Measurements from ENCODE around the gene GRM2.

DNA sequence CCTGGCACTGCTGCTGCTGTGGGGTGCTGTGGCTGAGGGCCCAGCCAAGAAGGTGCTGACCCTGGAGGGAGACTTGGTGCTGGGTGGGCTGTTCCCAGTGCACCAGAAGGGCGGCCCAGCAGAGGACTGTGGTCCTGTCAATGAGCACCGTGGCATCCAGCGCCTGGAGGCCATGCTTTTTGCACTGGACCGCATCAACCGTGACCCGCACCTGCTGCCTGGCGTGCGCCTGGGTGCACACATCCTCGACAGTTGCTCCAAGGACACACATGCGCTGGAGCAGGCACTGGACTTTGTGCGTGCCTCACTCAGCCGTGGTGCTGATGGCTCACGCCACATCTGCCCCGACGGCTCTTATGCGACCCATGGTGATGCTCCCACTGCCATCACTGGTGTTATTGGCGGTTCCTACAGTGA, 2.1 kb downstream of the GRM2 start:
- TF ChIP-seq CREB1 (IDR thresholded peaks at IDR 0.05): no peak
- no peak for TF ChIP-seq SIRT6 (IDR thresholded peaks at IDR 0.05; ENCODE audit: low read length)
- TF ChIP-seq CBX5 (IDR thresholded peaks at IDR 0.05; ENCODE audit: low read depth, low read length): no peak
- TF ChIP-seq, protein P1, sequence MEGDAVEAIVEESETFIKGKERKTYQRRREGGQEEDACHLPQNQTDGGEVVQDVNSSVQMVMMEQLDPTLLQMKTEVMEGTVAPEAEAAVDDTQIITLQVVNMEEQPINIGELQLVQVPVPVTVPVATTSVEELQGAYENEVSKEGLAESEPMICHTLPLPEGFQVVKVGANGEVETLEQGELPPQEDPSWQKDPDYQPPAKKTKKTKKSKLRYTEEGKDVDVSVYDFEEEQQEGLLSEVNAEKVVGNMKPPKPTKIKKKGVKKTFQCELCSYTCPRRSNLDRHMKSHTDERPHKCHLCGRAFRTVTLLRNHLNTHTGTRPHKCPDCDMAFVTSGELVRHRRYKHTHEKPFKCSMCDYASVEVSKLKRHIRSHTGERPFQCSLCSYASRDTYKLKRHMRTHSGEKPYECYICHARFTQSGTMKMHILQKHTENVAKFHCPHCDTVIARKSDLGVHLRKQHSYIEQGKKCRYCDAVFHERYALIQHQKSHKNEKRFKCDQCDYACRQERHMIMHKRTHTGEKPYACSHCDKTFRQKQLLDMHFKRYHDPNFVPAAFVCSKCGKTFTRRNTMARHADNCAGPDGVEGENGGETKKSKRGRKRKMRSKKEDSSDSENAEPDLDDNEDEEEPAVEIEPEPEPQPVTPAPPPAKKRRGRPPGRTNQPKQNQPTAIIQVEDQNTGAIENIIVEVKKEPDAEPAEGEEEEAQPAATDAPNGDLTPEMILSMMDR (IDR thresholded peaks at IDR 0.05; ENCODE audit: control extremely low read depth in 1 of 3, insufficient read depth in 1 of 3, low read depth in 1 of 3, low read length in 3 of 3): no peak
- TF ChIP-seq RNF2 (IDR thresholded peaks at IDR 0.05; ENCODE audit: borderline replicate concordance, low read depth, low read length, missing control alignments, poor library complexity, severe bottlenecking): no peak
- TF ChIP-seq, protein P2, sequence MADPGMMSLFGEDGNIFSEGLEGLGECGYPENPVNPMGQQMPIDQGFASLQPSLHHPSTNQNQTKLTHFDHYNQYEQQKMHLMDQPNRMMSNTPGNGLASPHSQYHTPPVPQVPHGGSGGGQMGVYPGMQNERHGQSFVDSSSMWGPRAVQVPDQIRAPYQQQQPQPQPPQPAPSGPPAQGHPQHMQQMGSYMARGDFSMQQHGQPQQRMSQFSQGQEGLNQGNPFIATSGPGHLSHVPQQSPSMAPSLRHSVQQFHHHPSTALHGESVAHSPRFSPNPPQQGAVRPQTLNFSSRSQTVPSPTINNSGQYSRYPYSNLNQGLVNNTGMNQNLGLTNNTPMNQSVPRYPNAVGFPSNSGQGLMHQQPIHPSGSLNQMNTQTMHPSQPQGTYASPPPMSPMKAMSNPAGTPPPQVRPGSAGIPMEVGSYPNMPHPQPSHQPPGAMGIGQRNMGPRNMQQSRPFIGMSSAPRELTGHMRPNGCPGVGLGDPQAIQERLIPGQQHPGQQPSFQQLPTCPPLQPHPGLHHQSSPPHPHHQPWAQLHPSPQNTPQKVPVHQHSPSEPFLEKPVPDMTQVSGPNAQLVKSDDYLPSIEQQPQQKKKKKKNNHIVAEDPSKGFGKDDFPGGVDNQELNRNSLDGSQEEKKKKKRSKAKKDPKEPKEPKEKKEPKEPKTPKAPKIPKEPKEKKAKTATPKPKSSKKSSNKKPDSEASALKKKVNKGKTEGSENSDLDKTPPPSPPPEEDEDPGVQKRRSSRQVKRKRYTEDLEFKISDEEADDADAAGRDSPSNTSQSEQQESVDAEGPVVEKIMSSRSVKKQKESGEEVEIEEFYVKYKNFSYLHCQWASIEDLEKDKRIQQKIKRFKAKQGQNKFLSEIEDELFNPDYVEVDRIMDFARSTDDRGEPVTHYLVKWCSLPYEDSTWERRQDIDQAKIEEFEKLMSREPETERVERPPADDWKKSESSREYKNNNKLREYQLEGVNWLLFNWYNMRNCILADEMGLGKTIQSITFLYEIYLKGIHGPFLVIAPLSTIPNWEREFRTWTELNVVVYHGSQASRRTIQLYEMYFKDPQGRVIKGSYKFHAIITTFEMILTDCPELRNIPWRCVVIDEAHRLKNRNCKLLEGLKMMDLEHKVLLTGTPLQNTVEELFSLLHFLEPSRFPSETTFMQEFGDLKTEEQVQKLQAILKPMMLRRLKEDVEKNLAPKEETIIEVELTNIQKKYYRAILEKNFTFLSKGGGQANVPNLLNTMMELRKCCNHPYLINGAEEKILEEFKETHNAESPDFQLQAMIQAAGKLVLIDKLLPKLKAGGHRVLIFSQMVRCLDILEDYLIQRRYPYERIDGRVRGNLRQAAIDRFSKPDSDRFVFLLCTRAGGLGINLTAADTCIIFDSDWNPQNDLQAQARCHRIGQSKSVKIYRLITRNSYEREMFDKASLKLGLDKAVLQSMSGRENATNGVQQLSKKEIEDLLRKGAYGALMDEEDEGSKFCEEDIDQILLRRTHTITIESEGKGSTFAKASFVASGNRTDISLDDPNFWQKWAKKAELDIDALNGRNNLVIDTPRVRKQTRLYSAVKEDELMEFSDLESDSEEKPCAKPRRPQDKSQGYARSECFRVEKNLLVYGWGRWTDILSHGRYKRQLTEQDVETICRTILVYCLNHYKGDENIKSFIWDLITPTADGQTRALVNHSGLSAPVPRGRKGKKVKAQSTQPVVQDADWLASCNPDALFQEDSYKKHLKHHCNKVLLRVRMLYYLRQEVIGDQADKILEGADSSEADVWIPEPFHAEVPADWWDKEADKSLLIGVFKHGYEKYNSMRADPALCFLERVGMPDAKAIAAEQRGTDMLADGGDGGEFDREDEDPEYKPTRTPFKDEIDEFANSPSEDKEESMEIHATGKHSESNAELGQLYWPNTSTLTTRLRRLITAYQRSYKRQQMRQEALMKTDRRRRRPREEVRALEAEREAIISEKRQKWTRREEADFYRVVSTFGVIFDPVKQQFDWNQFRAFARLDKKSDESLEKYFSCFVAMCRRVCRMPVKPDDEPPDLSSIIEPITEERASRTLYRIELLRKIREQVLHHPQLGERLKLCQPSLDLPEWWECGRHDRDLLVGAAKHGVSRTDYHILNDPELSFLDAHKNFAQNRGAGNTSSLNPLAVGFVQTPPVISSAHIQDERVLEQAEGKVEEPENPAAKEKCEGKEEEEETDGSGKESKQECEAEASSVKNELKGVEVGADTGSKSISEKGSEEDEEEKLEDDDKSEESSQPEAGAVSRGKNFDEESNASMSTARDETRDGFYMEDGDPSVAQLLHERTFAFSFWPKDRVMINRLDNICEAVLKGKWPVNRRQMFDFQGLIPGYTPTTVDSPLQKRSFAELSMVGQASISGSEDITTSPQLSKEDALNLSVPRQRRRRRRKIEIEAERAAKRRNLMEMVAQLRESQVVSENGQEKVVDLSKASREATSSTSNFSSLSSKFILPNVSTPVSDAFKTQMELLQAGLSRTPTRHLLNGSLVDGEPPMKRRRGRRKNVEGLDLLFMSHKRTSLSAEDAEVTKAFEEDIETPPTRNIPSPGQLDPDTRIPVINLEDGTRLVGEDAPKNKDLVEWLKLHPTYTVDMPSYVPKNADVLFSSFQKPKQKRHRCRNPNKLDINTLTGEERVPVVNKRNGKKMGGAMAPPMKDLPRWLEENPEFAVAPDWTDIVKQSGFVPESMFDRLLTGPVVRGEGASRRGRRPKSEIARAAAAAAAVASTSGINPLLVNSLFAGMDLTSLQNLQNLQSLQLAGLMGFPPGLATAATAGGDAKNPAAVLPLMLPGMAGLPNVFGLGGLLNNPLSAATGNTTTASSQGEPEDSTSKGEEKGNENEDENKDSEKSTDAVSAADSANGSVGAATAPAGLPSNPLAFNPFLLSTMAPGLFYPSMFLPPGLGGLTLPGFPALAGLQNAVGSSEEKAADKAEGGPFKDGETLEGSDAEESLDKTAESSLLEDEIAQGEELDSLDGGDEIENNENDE (IDR thresholded peaks at IDR 0.05; ENCODE audit: insufficient replicate concordance, low read length): no peak
- TF ChIP-seq TEAD4 (IDR thresholded peaks at IDR 0.05; ENCODE audit: low read depth, low read length): no peak
- no peak for TF ChIP-seq EZH2 (IDR thresholded peaks at IDR 0.05; ENCODE audit: low read depth, low read length, severe bottlenecking)
- TF ChIP-seq POLR2A (IDR thresholded peaks at IDR 0.05; ENCODE audit: control extremely low read depth in 1 of 2, low read depth in 2 of 2, low read length in 2 of 2): no peak

All from H1 (cell line).